KMS-11 (cell line): ENCODE results near the gene JADE3.

Experiments
- H2AFZ ChIP-seq: fragments of 200-600 bp; sonication (generic); 2 replicates; pipeline ENCODE4 v1.6.1; 2016; ENCODE audit warnings: antibody characterized with exemption, mixed run types, low read depth
- H3K27ac ChIP-seq: fragments of 200-600 bp; sonication (generic); 2 replicates; pipeline ENCODE4 v1.6.1; 2016; ENCODE audit warnings: mild to moderate bottlenecking, mixed run types
- H3K27me3 ChIP-seq: fragments of 200-600 bp; sonication (generic); 2 replicates; pipeline ENCODE4 v1.6.1; 2017; ENCODE audit warnings: mild to moderate bottlenecking, low read depth, mixed run types, moderate library complexity; ENCODE audit not compliant: insufficient read depth
- H3K36me3 ChIP-seq: fragments of 200-600 bp; sonication (generic); 2 replicates; pipeline ENCODE4 v1.6.1; 2017; ENCODE audit warnings: mild to moderate bottlenecking, mixed run types; ENCODE audit not compliant: insufficient read depth
- H3K4me1 ChIP-seq: fragments of 200-600 bp; sonication (generic); 2 replicates; pipeline ENCODE4 v1.6.1; 2016; ENCODE audit warnings: mild to moderate bottlenecking, low read depth, mixed run types; ENCODE audit not compliant: poor library complexity, severe bottlenecking
- H3K4me2 ChIP-seq: fragments of 200-600 bp; sonication (generic); 2 replicates; pipeline ENCODE4 v1.7.0; 2016; ENCODE audit warnings: mild to moderate bottlenecking, mixed run types
- H3K4me3 ChIP-seq: fragments of 200-600 bp; sonication (generic); IDR thresholded peaks from 2 replicates; pipeline ENCODE4 v1.6.1; 2017; ENCODE audit warnings: low read depth, low read length, mixed read lengths; ENCODE audit not compliant: insufficient read depth
- H3K79me2 ChIP-seq: fragments of 200-600 bp; sonication (generic); 2 replicates; pipeline ENCODE4 v1.6.1; 2016; ENCODE audit warnings: low read depth, mixed run types; ENCODE audit not compliant: insufficient read depth
- H3K9ac ChIP-seq: fragments of 200-600 bp; sonication (generic); 2 replicates; pipeline ENCODE4 v1.6.1; 2016; ENCODE audit warnings: mild to moderate bottlenecking, mixed run types
- H4K20me1 ChIP-seq: fragments of 200-600 bp; sonication (generic); 2 replicates; pipeline ENCODE4 v1.6.1; 2016; ENCODE audit warnings: mild to moderate bottlenecking, mixed run types; ENCODE audit not compliant: insufficient read depth
- CTCF ChIP-seq: fragments of 200-600 bp; sonication (generic); conservative IDR thresholded peaks from 2 replicates; pipeline ENCODE4 v1.6.1; 2017; ENCODE audit warnings: low read depth, mild to moderate bottlenecking, antibody characterized with exemption, low read length, moderate library complexity, mixed read lengths

The JADE3 gene

GRCh38 chrX:46917622-46918021 is 5.4 kb downstream of the JADE3 start:
- Histone ChIP-seq H3K27ac (no peak overlapping the region), H3K9ac (no peak overlapping the region), H3K4me1 (peaks cover 9% of the 10 kb centered on the region), H2AFZ (no peak overlapping the region), H4K20me1 (no peaks in the 10 kb centered on the region), H3K4me2 (no peak overlapping the region), H3K79me2 (no peaks in the 10 kb centered on the region), H3K36me3 (no peaks in the 10 kb centered on the region), H3K27me3 (no peaks in the 10 kb centered on the region), H3K4me3 (no peak overlapping the region)
- TF ChIP-seq CTCF: no peak

GRCh38 chrX:46918434-46918833 is 6.2 kb downstream of the JADE3 start:
- Histone ChIP-seq H3K4me1 (peaks cover 9% of the 10 kb centered on the region), H3K27ac (no peak overlapping the region), H3K4me2 (no peak overlapping the region), H3K27me3 (no peaks in the 10 kb centered on the region), H3K36me3 (no peaks in the 10 kb centered on the region), H4K20me1 (no peaks in the 10 kb centered on the region), H3K4me3 (no peak overlapping the region), H3K9ac (no peak overlapping the region), H2AFZ (no peak overlapping the region), H3K79me2 (no peaks in the 10 kb centered on the region)
- no peak for TF ChIP-seq CTCF

- no peaks in the 10 kb centered on the region for H3K36me3 ChIP-seq
- no peaks in the 10 kb centered on the region for H3K4me1 ChIP-seq
- TF ChIP-seq CTCF: no peak
- no peak overlapping the region for H2AFZ ChIP-seq
- H4K20me1 ChIP-seq: no peaks in the 10 kb centered on the region
- no peaks in the 10 kb centered on the region for H3K27me3 ChIP-seq
- H3K9ac ChIP-seq: no peak overlapping the region
- H3K4me3 ChIP-seq: no peak overlapping the region
- no peak overlapping the region for H3K4me2 ChIP-seq
- H3K27ac ChIP-seq: no peak overlapping the region
- H3K79me2 ChIP-seq: no peaks in the 10 kb centered on the region
Measured at GRCh38 chrX:46920235-46920634, 8.0 kb downstream of the JADE3 start.

- Histone ChIP-seq H3K79me2 (no peaks in the 10 kb centered on the region), H3K9ac (no peak overlapping the region), H3K27ac (no peak overlapping the region), H4K20me1 (no peaks in the 10 kb centered on the region), H3K27me3 (no peaks in the 10 kb centered on the region), H2AFZ (no peak overlapping the region), H3K4me3 (no peak overlapping the region), H3K4me1 (no peaks in the 10 kb centered on the region), H3K36me3 (no peaks in the 10 kb centered on the region), H3K4me2 (no peak overlapping the region)
- no peak for TF ChIP-seq CTCF
Measured at GRCh38 chrX:46922611-46923010, 10.4 kb downstream of the JADE3 start.

- no peak overlapping the region for H2AFZ ChIP-seq
- H4K20me1 ChIP-seq: no peaks in the 10 kb centered on the region
- no peak overlapping the region for H3K4me2 ChIP-seq
- H3K36me3 ChIP-seq: no peaks in the 10 kb centered on the region
- H3K79me2 ChIP-seq: no peaks in the 10 kb centered on the region; the same call in 1 of the 2 replicates
- H3K4me1 ChIP-seq: no peaks in the 10 kb centered on the region
- H3K27ac ChIP-seq: no peak overlapping the region
- no peak overlapping the region for H3K9ac ChIP-seq
- H3K27me3 ChIP-seq: no peaks in the 10 kb centered on the region
- TF ChIP-seq CTCF: no peak
- no peak overlapping the region for H3K4me3 ChIP-seq
Measured at GRCh38 chrX:46927718-46928117, 15.5 kb downstream of the JADE3 start.
